KMS-11 (cell line): Measurements from ENCODE around the gene COL13A1.

Experiments used
- H2AFZ ChIP-seq: fragments of 200-600 bp; sonication (generic); 2 replicates; pipeline ENCODE4 v1.6.1; 2016; ENCODE audit warnings: antibody characterized with exemption, mixed run types, low read depth
- H3K27ac ChIP-seq: fragments of 200-600 bp; sonication (generic); 2 replicates; pipeline ENCODE4 v1.6.1; 2016; ENCODE audit warnings: mild to moderate bottlenecking, mixed run types
- H3K27me3 ChIP-seq: fragments of 200-600 bp; sonication (generic); 2 replicates; pipeline ENCODE4 v1.6.1; 2017; ENCODE audit warnings: mild to moderate bottlenecking, low read depth, mixed run types, moderate library complexity; ENCODE audit not compliant: insufficient read depth
- H3K36me3 ChIP-seq: fragments of 200-600 bp; sonication (generic); 2 replicates; pipeline ENCODE4 v1.6.1; 2017; ENCODE audit warnings: mild to moderate bottlenecking, mixed run types; ENCODE audit not compliant: insufficient read depth
- H3K4me1 ChIP-seq: fragments of 200-600 bp; sonication (generic); 2 replicates; pipeline ENCODE4 v1.6.1; 2016; ENCODE audit warnings: mild to moderate bottlenecking, low read depth, mixed run types; ENCODE audit not compliant: poor library complexity, severe bottlenecking
- H3K4me2 ChIP-seq: fragments of 200-600 bp; sonication (generic); 2 replicates; pipeline ENCODE4 v1.7.0; 2016; ENCODE audit warnings: mild to moderate bottlenecking, mixed run types
- H3K4me3 ChIP-seq: fragments of 200-600 bp; sonication (generic); IDR thresholded peaks from 2 replicates; pipeline ENCODE4 v1.6.1; 2017; ENCODE audit warnings: low read depth, low read length, mixed read lengths; ENCODE audit not compliant: insufficient read depth
- H3K79me2 ChIP-seq: fragments of 200-600 bp; sonication (generic); 2 replicates; pipeline ENCODE4 v1.6.1; 2016; ENCODE audit warnings: low read depth, mixed run types; ENCODE audit not compliant: insufficient read depth
- H3K9ac ChIP-seq: fragments of 200-600 bp; sonication (generic); 2 replicates; pipeline ENCODE4 v1.6.1; 2016; ENCODE audit warnings: mild to moderate bottlenecking, mixed run types
- H4K20me1 ChIP-seq: fragments of 200-600 bp; sonication (generic); 2 replicates; pipeline ENCODE4 v1.6.1; 2016; ENCODE audit warnings: mild to moderate bottlenecking, mixed run types; ENCODE audit not compliant: insufficient read depth
- TF ChIP-seq, protein P1 (sequence below): fragments of 200-600 bp; sonication (generic); conservative IDR thresholded peaks from 2 replicates; pipeline ENCODE4 v1.6.1; 2017; ENCODE audit warnings: low read depth, mild to moderate bottlenecking, antibody characterized with exemption, low read length, moderate library complexity, mixed read lengths

COL13A1 gene

DNA sequence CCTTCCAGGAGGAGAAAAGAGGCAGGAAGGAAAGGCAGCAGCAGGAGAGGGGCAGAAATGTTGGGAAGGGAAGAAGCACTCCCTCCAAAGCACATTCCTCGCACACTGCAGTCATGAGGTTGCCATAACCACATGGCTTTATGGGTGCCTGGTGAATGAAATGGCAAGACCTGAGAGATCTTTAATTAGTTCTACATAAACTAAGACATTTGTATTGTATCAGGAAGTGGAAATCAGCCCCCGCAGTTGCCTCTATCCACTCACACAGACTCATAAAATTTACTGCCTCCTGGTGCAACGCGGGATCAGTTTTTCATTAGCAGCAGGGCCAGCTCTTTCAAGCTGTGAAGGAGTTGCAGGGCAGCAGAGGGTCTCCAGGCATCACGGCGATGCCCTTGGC lies 106.4 kb downstream of the COL13A1 start:
- no peaks in the 10 kb centered on the region for H4K20me1 ChIP-seq
- H3K4me2 ChIP-seq, result no peak overlapping the region
- H3K27ac ChIP-seq, result no peak overlapping the region
- TF ChIP-seq, protein P1, sequence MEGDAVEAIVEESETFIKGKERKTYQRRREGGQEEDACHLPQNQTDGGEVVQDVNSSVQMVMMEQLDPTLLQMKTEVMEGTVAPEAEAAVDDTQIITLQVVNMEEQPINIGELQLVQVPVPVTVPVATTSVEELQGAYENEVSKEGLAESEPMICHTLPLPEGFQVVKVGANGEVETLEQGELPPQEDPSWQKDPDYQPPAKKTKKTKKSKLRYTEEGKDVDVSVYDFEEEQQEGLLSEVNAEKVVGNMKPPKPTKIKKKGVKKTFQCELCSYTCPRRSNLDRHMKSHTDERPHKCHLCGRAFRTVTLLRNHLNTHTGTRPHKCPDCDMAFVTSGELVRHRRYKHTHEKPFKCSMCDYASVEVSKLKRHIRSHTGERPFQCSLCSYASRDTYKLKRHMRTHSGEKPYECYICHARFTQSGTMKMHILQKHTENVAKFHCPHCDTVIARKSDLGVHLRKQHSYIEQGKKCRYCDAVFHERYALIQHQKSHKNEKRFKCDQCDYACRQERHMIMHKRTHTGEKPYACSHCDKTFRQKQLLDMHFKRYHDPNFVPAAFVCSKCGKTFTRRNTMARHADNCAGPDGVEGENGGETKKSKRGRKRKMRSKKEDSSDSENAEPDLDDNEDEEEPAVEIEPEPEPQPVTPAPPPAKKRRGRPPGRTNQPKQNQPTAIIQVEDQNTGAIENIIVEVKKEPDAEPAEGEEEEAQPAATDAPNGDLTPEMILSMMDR, result no peak
- no peaks in the 10 kb centered on the region for H3K36me3 ChIP-seq
- no peak overlapping the region for H3K9ac ChIP-seq
- H3K79me2 ChIP-seq, result no peaks in the 10 kb centered on the region
- H3K4me1 ChIP-seq, result no peaks in the 10 kb centered on the region
- no peak overlapping the region for H3K4me3 ChIP-seq
- H3K27me3 ChIP-seq, result peaks cover 22% of the 10 kb centered on the region; the same call in 1 of the 2 replicates
- no peak overlapping the region for H2AFZ ChIP-seq

DNA sequence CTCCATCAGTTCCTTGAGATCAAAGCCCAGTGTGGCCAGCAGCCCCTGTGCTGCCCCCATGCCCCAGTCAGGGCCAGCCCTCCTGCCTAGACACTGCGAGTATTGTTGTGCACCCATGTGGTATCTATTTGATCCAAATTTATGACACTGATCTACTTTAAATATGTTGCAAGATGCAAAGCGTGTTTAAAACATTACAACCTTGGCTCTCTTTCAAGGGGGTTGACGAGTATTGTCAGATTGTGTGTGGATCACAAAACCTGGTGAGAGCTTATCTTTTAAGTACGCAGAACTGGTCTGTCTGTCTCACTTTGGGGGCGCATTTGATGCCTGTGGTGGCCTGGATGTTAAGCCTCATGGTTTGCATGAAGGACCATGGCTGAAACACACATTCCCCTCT lies 108.9 kb downstream of the COL13A1 start:
- no peaks in the 10 kb centered on the region for H3K79me2 ChIP-seq
- no peak overlapping the region for H3K4me2 ChIP-seq
- no peak overlapping the region for H3K4me3 ChIP-seq
- no peak overlapping the region for H2AFZ ChIP-seq
- H3K36me3 ChIP-seq, result no peaks in the 10 kb centered on the region
- no peaks in the 10 kb centered on the region for H3K4me1 ChIP-seq
- H4K20me1 ChIP-seq, result no peaks in the 10 kb centered on the region
- TF ChIP-seq, protein P1, result no peak
- no peak overlapping the region for H3K27ac ChIP-seq
- H3K9ac ChIP-seq, result no peak overlapping the region
- H3K27me3 ChIP-seq, result peaks cover 24% of the 10 kb centered on the region; the same call in 1 of the 2 replicates

DNA sequence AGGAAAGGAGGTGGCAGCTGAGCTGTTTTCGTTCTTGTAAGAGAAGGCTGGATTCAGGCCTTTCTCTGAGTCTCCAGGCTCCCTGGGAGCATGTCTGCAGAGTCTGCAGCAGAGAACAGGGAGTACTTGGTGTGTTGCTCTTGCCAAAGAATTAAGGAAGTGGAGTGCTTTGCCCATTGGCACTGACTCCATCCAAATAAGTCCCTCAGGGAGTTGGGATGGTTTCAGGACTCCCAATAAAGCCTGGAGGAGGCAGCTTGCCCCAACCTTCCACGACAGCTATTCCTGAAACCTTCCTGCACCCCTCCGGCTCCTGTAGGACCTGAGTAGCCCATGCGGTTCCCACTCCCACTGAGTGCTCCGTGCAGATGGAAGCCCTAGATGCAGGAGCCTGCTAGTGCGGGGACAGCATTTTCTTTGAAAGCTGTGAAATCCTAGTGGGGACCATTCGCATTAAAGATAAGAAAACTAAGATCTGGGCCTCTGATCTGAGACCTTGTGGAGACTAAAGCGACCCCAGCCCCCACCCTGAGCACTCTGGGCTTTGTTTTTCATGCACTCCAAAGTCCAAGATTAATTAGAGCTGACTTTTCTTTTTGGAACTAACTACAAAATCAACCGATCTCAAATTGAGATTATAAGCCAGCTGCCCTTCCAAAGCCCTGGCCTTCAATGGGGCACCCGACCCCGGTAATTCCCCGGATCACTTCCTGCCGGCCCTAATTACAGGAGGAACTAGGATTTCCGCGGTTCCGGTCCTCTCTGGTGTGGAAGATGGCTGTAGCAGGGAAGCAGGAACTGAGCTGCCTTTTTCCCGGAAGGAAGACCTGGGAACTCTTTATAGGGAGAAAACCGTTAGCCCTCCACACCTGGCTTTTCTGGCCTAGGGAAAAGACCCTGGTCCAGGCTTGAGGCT lies 110.2 kb downstream of the COL13A1 start:
- TF ChIP-seq, protein P1, result no peak
- H3K27me3 ChIP-seq, result peaks cover 26% of the 10 kb centered on the region; the same call in 1 of the 2 replicates
- H3K36me3 ChIP-seq, result no peaks in the 10 kb centered on the region

DNA sequence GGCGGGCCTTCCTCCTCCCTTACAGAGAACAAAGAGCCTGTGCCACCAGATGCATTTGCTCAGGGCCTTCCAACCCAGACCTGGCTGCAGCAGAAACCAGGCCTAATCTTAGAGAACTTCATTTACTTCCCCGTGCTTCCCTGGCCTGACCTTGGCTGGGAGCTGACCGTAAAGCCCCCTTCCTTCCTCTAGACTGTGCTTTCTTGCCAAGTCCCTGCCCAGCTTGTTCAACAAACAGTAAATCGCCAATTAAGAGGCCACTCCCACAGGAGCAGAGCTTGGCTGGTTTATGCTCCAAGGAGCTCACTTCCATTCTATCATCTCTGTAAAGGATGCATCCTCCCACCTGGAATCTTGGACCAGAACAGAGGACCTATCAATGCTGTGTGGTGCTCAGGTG lies 110.9 kb downstream of the COL13A1 start:
- H4K20me1 ChIP-seq, result no peaks in the 10 kb centered on the region
- no peak overlapping the region for H3K9ac ChIP-seq
- H3K36me3 ChIP-seq, result no peaks in the 10 kb centered on the region
- no peaks in the 10 kb centered on the region for H3K4me1 ChIP-seq
- H3K27ac ChIP-seq, result no peak overlapping the region
- no peak overlapping the region for H3K4me3 ChIP-seq
- H3K4me2 ChIP-seq, result no peak overlapping the region
- no peak overlapping the region for H2AFZ ChIP-seq
- TF ChIP-seq, protein P1, result no peak
- no peaks in the 10 kb centered on the region for H3K79me2 ChIP-seq
- H3K27me3 ChIP-seq, result peaks cover 31% of the 10 kb centered on the region; the same call in 1 of the 2 replicates

More for the DNA sequence above, 110.2 kb downstream of the COL13A1 start:
- H2AFZ ChIP-seq, result no peak overlapping the region
- H3K4me2 ChIP-seq, result no peak overlapping the region
- H3K4me1 ChIP-seq, result no peaks in the 10 kb centered on the region
- H3K4me3 ChIP-seq, result no peak overlapping the region
- H4K20me1 ChIP-seq, result no peaks in the 10 kb centered on the region
- no peak overlapping the region for H3K27ac ChIP-seq
- no peak overlapping the region for H3K9ac ChIP-seq
- H3K79me2 ChIP-seq, result no peaks in the 10 kb centered on the region
